Right lobe of liver (tissue), 4 donors: Measurements from ENCODE around the gene KRT37.

Source experiments
- POLR2A ChIP-seq: fragments of 450-650 bp; IDR thresholded peaks from one replicate; pipeline ENCODE4 v1.6.1; 2017; ENCODE audit warnings: antibody characterized with exemption, mild to moderate bottlenecking
- TF ChIP-seq, protein P1 (sequence below), 4 donors: fragments of 200-600 bp in 3 of 4; fragments of 450-650 bp in 1 of 4; IDR thresholded peaks; one replicate each; pipeline versions ENCODE4 v1.5.1 to v1.8.0; 2016 to 2022; ENCODE audit warnings: antibody characterized with exemption in 4 of 4, mild to moderate bottlenecking in 2 of 4
- donor health status: DM: no; HTN: no; CAD: no.
- donor health status: DM: no; HTN: no; CAD: no.
- donor health status: DM: no; HTN: yes; CAD: no.

DNA sequence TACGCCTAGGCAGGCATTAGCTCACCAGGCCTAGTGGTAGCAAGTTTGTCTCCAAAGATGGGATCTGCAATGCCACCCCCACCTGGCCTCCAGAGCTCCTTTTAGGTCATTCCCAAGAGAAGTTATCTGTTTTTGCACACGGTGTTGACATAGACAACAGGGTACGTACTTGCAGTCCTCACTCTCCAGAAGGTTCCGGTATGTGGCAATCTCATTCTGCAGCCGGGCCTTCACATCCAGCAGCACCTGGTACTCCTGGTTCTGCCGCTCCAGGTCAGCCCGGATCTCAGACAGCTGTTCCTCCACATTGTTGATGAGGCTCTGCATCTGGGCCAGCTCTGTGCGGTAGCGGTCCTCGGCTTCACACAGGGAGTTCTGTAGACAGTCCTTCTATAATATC lies 17.2 kb downstream of the KRT37 start:
- TF ChIP-seq, protein P1, sequence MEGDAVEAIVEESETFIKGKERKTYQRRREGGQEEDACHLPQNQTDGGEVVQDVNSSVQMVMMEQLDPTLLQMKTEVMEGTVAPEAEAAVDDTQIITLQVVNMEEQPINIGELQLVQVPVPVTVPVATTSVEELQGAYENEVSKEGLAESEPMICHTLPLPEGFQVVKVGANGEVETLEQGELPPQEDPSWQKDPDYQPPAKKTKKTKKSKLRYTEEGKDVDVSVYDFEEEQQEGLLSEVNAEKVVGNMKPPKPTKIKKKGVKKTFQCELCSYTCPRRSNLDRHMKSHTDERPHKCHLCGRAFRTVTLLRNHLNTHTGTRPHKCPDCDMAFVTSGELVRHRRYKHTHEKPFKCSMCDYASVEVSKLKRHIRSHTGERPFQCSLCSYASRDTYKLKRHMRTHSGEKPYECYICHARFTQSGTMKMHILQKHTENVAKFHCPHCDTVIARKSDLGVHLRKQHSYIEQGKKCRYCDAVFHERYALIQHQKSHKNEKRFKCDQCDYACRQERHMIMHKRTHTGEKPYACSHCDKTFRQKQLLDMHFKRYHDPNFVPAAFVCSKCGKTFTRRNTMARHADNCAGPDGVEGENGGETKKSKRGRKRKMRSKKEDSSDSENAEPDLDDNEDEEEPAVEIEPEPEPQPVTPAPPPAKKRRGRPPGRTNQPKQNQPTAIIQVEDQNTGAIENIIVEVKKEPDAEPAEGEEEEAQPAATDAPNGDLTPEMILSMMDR (IDR thresholded peaks at IDR 0.05), result no peak
- no peak for TF ChIP-seq POLR2A
